GM12878 (cell line): ENCODE measurements around the gene COPS7A.

Experiments used
- BMI1 ChIP-seq: fragments of 450-650 bp; IDR thresholded peaks from 2 replicates; pipeline ENCODE4 v1.6.1; 2016; ENCODE audit warnings: mild to moderate bottlenecking, moderate library complexity, borderline replicate concordance
- ESRRA ChIP-seq: IDR thresholded peaks from 2 replicates; pipeline ENCODE4 v1.6.1; 2012; ENCODE audit warnings: mild to moderate bottlenecking, low read length, improper control_type of control experiment
- EZH2 ChIP-seq: IDR thresholded peaks from 2 replicates; pipeline ENCODE4 v1.6.1; 2012; ENCODE audit warnings: low read depth, mild to moderate bottlenecking, control low read depth, inconsistent platforms, low read length, borderline replicate concordance; ENCODE audit not compliant: control insufficient read depth
- FOS ChIP-seq: IDR thresholded peaks from 3 replicates; pipeline ENCODE4 v1.6.1; 2011; ENCODE audit warnings: borderline replicate concordance; ENCODE audit not compliant: insufficient read length; ENCODE audit errors: extremely low read depth
- TARDBP ChIP-seq: IDR thresholded peaks from 2 replicates; pipeline ENCODE4 v1.6.1; 2016; ENCODE audit warnings: borderline replicate concordance
- TBL1XR1 ChIP-seq: IDR thresholded peaks from 2 replicates; pipeline ENCODE4 v1.6.1; 2012; ENCODE audit warnings: low read depth, low read length, improper control_type of control experiment
- TF ChIP-seq, protein P1 (sequence below), 3 experiments: IDR thresholded peaks in 2 of 3; conservative IDR thresholded peaks in 1 of 3; 2 replicates each; pipeline ENCODE4 v1.5.1; 2011; ENCODE audit warnings: low read depth in 3 of 3, low read length in 3 of 3, mild to moderate bottlenecking in 3 of 3, control low read depth in 2 of 3, moderate library complexity in 2 of 3, inconsistent platforms in 1 of 3, mixed read lengths in 1 of 3; ENCODE audit not compliant: control insufficient read depth in 2 of 3, insufficient read depth in 1 of 3; ENCODE audit errors: extremely low read depth in 1 of 3
- TF ChIP-seq, protein P2 (sequence below): IDR thresholded peaks from 2 replicates; pipeline ENCODE4 v1.6.1; 2012; ENCODE audit warnings: low read depth, low read length, improper control_type of control experiment
- TF ChIP-seq, protein P3 (sequence below): fragments of 450-650 bp; IDR thresholded peaks from 2 replicates; pipeline ENCODE4 v1.6.1; 2016; ENCODE audit warnings: mild to moderate bottlenecking, moderate library complexity, borderline replicate concordance

DNA sequence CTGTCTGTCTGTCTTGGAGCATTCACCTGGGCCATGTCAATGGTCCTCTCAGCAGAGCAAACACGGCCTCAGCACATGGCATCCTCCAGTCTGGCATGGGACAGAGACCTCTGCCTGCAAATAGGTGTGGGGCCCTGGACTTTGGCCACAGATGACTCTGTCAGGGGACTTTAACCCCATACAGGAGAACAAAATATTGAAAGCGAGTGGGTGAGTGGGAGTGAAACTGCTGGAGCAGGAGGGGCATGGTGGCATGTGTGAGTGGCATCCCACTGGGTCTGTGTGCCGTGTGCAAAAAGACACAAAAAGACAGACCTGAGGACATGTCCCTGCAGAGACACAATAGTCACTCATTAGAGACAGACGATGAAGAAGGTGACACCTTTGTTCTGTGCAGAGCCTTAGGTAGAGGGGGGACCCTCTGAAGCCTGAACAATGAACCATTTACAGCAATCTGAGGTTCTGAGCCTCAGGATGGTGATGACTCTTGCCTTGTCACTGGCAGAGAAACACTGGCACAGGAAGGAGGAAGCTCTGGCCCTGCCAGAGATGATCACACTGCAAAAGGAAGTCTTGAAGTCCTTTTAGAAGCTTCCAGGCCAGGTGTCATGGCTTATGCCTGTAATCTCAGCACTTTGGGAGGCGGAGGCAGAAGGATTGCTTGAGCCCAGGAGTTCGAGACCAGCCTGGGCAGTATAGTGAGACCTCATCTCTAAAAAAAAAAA lies 56.0 kb downstream of the COPS7A start:
- no peak for TF ChIP-seq EZH2
- TF ChIP-seq TBL1XR1: no peak
- TF ChIP-seq BMI1: no peak
- TF ChIP-seq, protein P1, sequence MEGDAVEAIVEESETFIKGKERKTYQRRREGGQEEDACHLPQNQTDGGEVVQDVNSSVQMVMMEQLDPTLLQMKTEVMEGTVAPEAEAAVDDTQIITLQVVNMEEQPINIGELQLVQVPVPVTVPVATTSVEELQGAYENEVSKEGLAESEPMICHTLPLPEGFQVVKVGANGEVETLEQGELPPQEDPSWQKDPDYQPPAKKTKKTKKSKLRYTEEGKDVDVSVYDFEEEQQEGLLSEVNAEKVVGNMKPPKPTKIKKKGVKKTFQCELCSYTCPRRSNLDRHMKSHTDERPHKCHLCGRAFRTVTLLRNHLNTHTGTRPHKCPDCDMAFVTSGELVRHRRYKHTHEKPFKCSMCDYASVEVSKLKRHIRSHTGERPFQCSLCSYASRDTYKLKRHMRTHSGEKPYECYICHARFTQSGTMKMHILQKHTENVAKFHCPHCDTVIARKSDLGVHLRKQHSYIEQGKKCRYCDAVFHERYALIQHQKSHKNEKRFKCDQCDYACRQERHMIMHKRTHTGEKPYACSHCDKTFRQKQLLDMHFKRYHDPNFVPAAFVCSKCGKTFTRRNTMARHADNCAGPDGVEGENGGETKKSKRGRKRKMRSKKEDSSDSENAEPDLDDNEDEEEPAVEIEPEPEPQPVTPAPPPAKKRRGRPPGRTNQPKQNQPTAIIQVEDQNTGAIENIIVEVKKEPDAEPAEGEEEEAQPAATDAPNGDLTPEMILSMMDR (IDR thresholded peaks at IDR 0.05 in 2 of 3, conservative IDR thresholded peaks at IDR 0.05 in 1 of 3; ENCODE audit: control insufficient read depth in 2 of 3, extremely low read depth in 1 of 3, insufficient read depth in 1 of 3, low read depth in 3 of 3, low read length in 3 of 3): no peak
- TF ChIP-seq TARDBP: no peak
- TF ChIP-seq FOS: no peak
- TF ChIP-seq, protein P2, sequence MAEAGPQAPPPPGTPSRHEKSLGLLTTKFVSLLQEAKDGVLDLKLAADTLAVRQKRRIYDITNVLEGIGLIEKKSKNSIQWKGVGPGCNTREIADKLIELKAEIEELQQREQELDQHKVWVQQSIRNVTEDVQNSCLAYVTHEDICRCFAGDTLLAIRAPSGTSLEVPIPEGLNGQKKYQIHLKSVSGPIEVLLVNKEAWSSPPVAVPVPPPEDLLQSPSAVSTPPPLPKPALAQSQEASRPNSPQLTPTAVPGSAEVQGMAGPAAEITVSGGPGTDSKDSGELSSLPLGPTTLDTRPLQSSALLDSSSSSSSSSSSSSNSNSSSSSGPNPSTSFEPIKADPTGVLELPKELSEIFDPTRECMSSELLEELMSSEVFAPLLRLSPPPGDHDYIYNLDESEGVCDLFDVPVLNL: no peak
- TF ChIP-seq, protein P3, sequence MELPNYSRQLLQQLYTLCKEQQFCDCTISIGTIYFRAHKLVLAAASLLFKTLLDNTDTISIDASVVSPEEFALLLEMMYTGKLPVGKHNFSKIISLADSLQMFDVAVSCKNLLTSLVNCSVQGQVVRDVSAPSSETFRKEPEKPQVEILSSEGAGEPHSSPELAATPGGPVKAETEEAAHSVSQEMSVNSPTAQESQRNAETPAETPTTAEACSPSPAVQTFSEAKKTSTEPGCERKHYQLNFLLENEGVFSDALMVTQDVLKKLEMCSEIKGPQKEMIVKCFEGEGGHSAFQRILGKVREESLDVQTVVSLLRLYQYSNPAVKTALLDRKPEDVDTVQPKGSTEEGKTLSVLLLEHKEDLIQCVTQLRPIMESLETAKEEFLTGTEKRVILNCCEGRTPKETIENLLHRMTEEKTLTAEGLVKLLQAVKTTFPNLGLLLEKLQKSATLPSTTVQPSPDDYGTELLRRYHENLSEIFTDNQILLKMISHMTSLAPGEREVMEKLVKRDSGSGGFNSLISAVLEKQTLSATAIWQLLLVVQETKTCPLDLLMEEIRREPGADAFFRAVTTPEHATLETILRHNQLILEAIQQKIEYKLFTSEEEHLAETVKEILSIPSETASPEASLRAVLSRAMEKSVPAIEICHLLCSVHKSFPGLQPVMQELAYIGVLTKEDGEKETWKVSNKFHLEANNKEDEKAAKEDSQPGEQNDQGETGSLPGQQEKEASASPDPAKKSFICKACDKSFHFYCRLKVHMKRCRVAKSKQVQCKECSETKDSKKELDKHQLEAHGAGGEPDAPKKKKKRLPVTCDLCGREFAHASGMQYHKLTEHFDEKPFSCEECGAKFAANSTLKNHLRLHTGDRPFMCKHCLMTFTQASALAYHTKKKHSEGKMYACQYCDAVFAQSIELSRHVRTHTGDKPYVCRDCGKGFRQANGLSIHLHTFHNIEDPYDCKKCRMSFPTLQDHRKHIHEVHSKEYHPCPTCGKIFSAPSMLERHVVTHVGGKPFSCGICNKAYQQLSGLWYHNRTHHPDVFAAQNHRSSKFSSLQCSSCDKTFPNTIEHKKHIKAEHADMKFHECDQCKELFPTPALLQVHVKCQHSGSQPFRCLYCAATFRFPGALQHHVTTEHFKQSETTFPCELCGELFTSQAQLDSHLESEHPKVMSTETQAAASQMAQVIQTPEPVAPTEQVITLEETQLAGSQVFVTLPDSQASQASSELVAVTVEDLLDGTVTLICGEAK: no peak
- no peak for TF ChIP-seq ESRRA
